GM18508 (cell line): Measurements from ENCODE around the gene NCL.
"Not testable (repeated sequence)": the region's sequence is repeated elsewhere in the genome, so short reads cannot be mapped to it uniquely, and the experiment has no call there.

Experiments used
- ATAC-seq: cut with Tn5 transposase; IDR thresholded peaks from one replicate; pipeline ENCODE4 v1.9.1; 2021; ENCODE audit warnings: moderate number of reproducible peaks; ENCODE audit not compliant: insufficient read depth, unreplicated experiment

The NCL gene

DNA sequence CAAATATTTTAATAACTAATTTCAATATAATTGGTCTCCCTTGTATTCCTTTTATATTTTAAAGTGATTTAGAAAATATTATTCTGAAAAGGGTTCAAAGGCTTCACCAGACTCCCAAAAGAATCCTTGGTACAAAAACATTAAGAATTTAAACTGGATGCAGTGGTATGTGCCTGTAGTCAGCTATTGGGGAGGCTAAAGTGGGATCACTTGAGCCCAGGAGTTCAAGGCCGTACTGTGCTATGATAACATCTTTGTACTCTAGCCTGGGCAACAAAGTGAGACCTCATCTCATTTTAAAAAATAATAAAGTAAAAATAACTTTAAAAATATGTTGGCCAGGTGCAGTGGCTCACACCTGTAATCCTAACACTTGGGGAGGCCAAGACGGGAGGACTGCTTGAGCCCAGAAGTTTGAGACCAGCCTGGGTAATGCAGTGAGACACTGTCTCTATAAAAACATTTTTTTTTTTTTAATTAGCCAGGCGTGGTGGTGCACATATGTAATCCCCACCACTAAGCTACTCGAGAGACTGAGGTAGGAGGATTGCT, 14.7 kb downstream of the NCL start:
- no peak for ATAC-seq

DNA sequence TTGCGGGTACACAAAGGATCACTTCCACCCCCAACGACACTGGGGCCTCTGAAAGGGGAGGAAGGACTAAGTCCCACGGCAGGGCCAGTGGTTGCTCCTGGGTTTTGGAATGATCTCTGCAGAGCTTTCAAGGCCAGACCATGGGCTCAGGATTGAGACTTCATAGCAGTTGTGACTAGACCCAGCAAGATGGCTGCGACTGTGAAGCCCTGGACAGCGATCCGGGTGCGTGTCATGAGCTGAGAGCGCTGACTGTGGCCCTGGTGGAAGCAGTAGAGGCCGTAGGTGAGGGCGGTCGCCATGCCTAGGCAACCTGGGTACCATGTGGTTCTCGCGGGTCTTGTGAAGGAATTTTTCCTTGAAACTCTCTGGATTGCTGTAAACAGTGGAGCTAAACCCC, 27.3 kb downstream of the NCL start:
- ATAC-seq = no peak

- no peak for ATAC-seq
These were observed 30.3 kb downstream of the NCL start for GRCh38 chr2:231433990-231434389.

DNA sequence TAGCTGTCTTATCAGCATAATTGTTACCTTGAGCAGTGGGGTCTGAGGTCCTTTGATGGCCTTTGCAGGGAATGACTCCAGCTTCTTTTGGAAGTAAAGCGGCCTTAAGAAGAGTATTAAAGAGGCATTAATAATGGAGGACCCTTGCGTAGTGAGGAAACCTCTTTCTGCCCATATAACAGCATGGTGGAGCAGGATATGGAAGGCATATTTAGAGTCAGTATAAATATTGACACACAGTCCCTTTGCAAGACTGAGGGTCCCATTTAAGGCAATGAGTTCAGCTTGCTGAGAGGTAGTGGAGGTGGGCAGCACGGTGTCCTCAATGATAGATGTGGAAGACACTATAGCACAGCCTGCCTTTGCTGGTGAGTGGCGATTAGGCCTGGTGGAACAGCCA, 32.7 kb downstream of the NCL start:
- no peak for ATAC-seq

DNA sequence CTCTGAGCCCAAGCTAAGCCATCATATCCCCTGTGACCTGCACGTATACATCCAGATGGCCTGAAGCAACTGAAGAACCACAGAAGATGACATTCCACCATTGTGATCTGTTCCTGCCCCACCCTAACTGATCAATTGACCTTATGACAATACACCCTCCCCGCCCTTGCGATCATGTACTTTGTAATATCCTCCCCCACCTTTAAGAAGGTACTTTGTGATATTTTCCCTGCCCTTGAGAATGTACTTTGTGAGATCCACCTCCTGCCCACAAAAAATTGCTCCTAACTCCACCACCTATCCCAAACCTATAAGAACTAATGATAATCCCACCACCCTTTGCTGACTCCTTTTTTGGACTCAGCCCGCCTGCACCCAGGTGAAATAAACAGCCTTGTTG, 33.8 kb downstream of the NCL start:
- ATAC-seq = not testable (repeated sequence)

- ATAC-seq = no peak
These were observed 34.4 kb downstream of the NCL start for GRCh38 chr2:231429901-231430300.

- ATAC-seq = no peak
These were observed 35.1 kb downstream of the NCL start for GRCh38 chr2:231429152-231429551.

DNA sequence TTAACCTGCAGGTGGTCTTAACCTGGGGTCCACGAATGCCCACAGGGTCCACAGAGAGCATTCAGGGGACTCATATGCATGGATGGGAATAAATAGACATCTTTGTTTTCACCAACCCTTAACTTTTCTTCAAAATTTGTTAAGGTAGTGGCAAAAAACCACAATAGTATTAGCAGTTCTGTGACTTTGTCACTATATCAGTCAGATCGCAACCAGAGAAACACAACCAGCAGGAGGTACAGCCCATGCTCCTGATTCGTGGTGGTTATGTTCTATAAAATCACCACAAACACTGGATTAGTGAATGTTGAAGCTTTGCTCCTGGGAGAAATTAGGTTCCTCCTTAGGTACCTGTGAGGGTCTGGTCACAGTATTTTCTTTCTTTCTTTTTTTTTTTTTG, 37.2 kb downstream of the NCL start:
- no peak for ATAC-seq

- ATAC-seq = no peak
These were observed 38.2 kb downstream of the NCL start for GRCh38 chr2:231425811-231426703.

- ATAC-seq = no peak
These were observed 38.9 kb downstream of the NCL start for GRCh38 chr2:231425291-231425810.

DNA sequence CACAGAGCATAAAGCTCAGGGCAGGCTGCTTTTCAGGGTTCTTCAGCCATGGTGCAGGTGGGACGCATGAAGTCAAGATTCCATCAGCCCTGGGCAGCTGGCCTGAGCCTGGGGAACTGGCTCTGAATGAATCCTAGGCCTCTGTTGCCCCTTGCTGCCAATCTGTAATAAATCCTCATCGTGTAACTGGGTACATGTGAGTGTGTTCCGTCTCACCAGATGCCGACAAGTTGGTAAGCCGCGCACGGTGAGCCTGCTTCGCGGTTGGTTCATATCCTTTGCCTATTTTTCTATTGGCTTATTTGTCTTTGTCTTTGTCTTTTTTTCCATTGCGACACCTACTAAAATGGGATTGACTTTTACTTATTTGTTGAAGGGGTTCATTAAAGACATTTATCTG, 41.1 kb downstream of the NCL start:
- no peak for ATAC-seq

DNA sequence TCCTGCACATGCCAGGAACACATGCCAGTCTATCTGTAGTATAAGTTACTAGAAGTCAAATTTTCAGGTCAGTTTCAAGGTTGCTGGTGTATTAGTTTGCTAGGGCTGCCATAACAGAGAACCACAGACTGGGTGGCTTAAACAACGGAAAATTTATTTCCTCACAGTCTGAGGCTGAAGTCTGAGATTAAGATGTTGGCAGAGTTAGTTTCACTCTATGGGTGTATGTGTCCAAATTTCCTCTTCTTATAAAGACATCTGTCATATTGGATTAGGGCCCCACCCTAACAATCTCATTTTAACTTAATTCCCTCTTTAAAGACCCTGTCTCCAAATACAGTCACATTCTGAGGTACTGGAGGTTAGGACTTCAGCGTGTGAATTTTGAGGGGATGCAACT, 42.2 kb downstream of the NCL start:
- ATAC-seq = no peak

DNA sequence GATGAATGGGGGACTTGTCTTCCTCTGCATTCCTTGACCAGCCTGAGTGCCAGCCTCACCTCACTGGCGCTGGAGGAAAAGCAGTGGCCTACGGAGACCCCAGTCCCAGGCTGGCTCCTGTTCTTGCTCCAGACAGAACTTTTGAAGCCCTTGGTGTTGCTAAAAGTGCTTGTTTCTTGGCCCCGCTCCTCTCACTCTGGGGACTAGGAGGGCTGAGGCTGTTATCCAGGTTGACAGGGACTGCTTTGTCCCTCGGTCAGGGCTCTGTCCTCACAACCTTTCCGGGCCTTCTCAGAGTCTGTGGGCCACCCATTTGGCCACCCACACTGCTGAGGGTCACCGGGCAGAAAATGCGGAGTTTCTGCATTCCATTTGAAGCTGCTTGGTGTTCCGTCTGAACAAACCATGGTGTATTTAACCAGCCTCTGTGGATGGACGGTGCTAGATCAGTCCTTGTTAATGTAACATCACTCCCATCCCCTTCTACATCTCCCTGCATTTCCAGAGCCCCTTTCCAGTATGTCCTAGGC, 43.2 kb downstream of the NCL start:
- ATAC-seq = no peak

DNA sequence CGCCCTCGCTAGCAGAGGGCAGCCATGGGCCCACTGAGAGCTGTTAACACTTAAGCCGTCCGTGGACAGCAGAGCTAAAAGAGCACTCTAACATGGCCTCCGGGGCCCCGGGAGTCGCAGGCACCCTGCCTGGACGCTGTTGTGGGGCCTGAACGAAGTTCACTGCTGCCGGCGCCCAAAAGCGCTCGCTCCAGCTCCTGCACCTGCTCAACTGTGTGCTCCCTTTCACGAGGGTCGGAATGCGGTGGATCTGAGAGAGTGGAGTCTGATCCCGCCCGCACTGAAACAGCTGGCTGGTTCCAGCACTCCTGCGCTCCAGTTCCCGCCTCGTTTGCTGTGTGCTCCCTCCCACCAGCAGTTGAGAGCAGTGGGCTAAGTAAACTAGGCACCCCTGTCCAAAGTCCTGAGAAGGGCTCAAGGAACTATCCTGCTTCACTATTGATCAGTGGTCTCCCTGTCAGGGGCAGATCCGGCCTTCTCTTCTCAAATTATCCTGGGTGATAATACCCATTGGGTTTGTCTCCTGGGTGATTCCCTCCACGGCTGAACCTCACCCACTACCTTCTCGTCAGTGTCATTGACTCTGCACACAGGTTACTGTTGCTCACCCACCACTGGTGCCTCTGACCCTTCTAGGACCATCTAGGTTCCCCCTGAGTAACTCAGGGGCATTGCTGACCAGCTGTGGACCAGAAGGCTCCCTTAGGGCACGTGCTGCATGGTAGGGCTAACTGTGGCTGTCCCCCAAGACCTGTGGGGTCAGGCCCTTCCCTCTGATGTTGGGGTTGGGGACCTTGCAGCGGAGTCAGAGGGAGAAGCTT, 45.3 kb downstream of the NCL start:
- no peak for ATAC-seq

DNA sequence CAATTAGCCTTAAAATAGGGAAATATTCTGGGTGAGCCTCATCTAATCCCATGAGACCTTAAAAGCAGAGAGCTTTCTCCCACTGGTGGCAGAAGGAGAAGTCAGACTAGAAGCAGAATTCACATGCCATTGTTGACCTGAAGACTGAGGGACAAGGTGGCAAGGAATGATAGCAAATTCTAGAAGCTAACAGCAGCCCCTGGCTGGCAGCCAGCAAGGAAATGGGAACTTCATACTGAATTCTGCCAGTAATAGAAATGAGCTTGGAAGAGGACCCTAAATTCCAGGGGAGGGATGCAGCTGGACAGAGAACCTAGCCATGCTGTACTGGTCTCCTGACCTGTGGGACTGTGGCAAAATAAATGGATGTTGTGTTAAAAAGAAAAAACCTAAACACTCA, 49.3 kb downstream of the NCL start:
- no peak for ATAC-seq

DNA sequence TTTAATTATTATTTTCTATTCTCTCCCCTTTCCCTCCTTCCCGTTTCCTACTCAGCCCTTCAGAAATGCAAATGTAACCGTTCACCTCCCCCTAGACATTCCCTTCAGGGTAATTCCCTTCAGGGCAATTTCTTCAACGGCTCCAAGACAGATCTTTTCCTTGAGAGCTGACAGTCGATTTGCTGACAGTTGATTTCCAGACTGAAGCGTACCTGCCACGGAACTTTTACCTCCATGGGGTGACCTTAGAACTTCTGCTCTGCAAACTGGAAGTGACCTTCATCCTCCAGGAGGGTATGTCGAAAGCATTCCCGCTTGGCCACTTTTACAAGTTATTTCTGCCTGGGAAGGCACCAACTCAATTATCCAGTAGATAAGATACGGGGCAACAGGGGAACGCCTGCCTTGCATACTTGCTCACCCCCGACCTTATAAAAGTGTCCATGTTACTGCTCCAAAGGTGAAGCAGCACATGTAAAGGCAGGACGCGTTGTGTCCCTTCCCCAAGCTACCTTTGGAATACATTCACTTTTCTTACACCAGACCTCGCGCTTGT, 50.3 kb downstream of the NCL start:
- no peak for ATAC-seq

- ATAC-seq = no peak
These were observed 50.8 kb downstream of the NCL start for GRCh38 chr2:231413456-231413855.

DNA sequence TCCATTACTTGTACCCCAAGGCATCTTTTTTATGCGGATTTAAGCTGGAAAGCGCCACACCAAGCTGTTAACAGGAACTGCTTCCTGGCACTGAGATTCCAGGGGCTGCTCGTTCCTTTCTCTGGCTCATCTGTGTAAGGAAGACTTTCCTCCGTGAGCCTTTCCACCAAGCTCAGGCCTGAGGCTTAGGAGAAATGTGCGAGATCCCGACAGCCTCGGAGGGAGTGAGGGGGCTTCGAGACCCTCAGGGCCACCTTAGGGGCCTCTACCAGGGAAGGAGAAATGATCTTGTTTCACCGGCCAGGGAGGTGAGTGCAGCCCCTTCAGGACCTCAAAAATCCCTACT, 51.7 kb downstream of the NCL start:
- no peak for ATAC-seq

- ATAC-seq = peak; percentile 82
These were observed 52.3 kb downstream of the NCL start for GRCh38 chr2:231411831-231412617.

GRCh38 chr2:231411237-231411636, 53.0 kb downstream of the NCL start:
- no peak for ATAC-seq
